GM12891 (cell line): ENCODE measurements around the gene ATP13A4.

Experiments
- POLR2A ChIP-seq: IDR thresholded peaks from 2 replicates; pipeline ENCODE4 v1.6.1; 2011; ENCODE audit warnings: low read depth, low read length, control low read depth
- POU2F2 ChIP-seq: IDR thresholded peaks from 2 replicates; pipeline ENCODE4 v1.6.1; 2011; ENCODE audit warnings: low read depth, mild to moderate bottlenecking, control low read depth, low read length, moderate library complexity
- SPI1 ChIP-seq: IDR thresholded peaks from 2 replicates; pipeline ENCODE4 v1.6.1; 2011; ENCODE audit warnings: low read depth, low read length, control low read depth

- TF ChIP-seq SPI1 (no peak), POU2F2 (no peak), POLR2A (no peak)
Measured at GRCh38 chr3:193457526-193457925, 97.2 kb downstream of the ATP13A4 start.
